ENCODE data around the gene IQGAP1.

Gene IQGAP1

DNA sequence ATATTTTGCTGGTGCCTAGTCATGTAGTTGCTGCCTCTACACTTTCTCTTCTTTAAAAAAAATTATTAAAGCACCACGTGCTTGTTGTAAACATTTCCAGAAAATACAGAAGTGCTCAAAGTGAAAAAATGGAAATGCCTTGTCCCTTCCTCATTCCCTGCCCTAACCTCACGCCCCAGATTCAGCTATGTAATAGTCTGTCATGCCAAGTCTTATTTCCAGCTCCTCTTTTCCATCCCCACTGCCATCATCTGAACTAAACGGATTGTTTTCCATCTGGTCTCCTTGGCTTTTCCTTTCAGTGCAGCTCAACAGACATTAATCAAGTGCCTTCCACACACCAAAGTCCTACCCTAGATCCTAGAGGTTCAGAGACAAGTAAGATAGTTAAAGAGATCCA is 20.5 kb upstream of the IQGAP1 start:
- Histone ChIP-seq H3K9me3 (ENCODE audit: low read length) (no peaks in the 10 kb centered on the region), H3F3A (ENCODE audit: insufficient read depth, low read length) (no peaks in the 10 kb centered on the region), H3K4me2 (ENCODE audit: low read length) (no peak overlapping the region), H3K27ac (ENCODE audit: low read depth, low read length, poor library complexity, severe bottlenecking) (no peak overlapping the region), H3K36me3 (ENCODE audit: insufficient read depth, low read length) (no peaks in the 10 kb centered on the region), H3K79me2 (ENCODE audit: insufficient read depth, low read length) (no peaks in the 10 kb centered on the region), H3K4me1 (ENCODE audit: insufficient read depth, low read length, severe bottlenecking) (peaks cover 12% of the 10 kb centered on the region), H3K27me3 (ENCODE audit: insufficient read depth, low read length) (no peaks in the 10 kb centered on the region), H3K4me3 (ENCODE audit: low read depth, low read length, poor library complexity, severe bottlenecking) (no peak overlapping the region), H4K20me1 (ENCODE audit: insufficient read depth, low read length) (no peaks in the 10 kb centered on the region), H2AFZ (ENCODE audit: low read length) (no peak overlapping the region), H3K9ac (ENCODE audit: low read length) (no peak overlapping the region), H3K9me2 (ENCODE audit: low read depth, low read length) (no peaks in the 10 kb centered on the region)
- TF ChIP-seq EZH2 (IDR thresholded peaks at IDR 0.05; ENCODE audit: borderline replicate concordance, low read length), result no peak
- TF ChIP-seq, protein P1, sequence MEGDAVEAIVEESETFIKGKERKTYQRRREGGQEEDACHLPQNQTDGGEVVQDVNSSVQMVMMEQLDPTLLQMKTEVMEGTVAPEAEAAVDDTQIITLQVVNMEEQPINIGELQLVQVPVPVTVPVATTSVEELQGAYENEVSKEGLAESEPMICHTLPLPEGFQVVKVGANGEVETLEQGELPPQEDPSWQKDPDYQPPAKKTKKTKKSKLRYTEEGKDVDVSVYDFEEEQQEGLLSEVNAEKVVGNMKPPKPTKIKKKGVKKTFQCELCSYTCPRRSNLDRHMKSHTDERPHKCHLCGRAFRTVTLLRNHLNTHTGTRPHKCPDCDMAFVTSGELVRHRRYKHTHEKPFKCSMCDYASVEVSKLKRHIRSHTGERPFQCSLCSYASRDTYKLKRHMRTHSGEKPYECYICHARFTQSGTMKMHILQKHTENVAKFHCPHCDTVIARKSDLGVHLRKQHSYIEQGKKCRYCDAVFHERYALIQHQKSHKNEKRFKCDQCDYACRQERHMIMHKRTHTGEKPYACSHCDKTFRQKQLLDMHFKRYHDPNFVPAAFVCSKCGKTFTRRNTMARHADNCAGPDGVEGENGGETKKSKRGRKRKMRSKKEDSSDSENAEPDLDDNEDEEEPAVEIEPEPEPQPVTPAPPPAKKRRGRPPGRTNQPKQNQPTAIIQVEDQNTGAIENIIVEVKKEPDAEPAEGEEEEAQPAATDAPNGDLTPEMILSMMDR (IDR thresholded peaks at IDR 0.05; ENCODE audit: low read length), result no peak

DNA sequence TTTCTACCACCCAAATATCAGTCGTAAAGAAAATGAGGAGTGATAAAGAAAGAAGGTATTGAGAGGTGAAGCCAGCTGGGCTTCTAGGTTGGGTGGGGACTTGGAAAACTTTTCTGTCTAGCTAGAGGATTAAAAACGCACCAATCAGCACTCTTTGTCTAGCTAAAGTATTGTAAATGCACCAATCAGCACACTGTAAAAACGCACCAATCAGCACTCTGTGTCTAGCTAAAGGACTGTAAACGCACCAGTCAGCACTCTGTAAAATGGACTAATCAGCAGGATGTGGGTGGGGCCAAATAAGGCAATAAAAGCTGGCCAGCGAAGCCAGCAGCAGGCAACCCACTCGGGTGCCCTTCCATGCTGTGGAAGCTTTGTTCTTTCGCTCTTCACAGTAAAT is 13.0 kb upstream of the IQGAP1 start:
- H4K20me1 ChIP-seq (ENCODE audit: insufficient read depth, low read length), result no peaks in the 10 kb centered on the region
- H3K4me2 ChIP-seq (ENCODE audit: low read length), result no peak overlapping the region
- no peaks in the 10 kb centered on the region for H3K9me2 ChIP-seq (ENCODE audit: low read depth, low read length)
- no peak overlapping the region for H2AFZ ChIP-seq (ENCODE audit: low read length)
- no peaks in the 10 kb centered on the region for H3K27me3 ChIP-seq (ENCODE audit: insufficient read depth, low read length)
- peaks cover 19% of the 10 kb centered on the region for H3K9me3 ChIP-seq (ENCODE audit: low read length)
- H3K4me1 ChIP-seq (ENCODE audit: insufficient read depth, low read length, severe bottlenecking), result peaks cover 13% of the 10 kb centered on the region
- H3F3A ChIP-seq (ENCODE audit: insufficient read depth, low read length), result no peaks in the 10 kb centered on the region
- no peaks in the 10 kb centered on the region for H3K79me2 ChIP-seq (ENCODE audit: insufficient read depth, low read length)
- no peak overlapping the region for H3K27ac ChIP-seq (ENCODE audit: low read depth, low read length, poor library complexity, severe bottlenecking)
- H3K9ac ChIP-seq (ENCODE audit: low read length), result no peak overlapping the region
- no peak for TF ChIP-seq EZH2 (IDR thresholded peaks at IDR 0.05; ENCODE audit: borderline replicate concordance, low read length)
- TF ChIP-seq, protein P1 (IDR thresholded peaks at IDR 0.05; ENCODE audit: low read length), result no peak
- no peaks in the 10 kb centered on the region for H3K36me3 ChIP-seq (ENCODE audit: insufficient read depth, low read length)
- H3K4me3 ChIP-seq (ENCODE audit: low read depth, low read length, poor library complexity, severe bottlenecking), result no peak overlapping the region

DNA sequence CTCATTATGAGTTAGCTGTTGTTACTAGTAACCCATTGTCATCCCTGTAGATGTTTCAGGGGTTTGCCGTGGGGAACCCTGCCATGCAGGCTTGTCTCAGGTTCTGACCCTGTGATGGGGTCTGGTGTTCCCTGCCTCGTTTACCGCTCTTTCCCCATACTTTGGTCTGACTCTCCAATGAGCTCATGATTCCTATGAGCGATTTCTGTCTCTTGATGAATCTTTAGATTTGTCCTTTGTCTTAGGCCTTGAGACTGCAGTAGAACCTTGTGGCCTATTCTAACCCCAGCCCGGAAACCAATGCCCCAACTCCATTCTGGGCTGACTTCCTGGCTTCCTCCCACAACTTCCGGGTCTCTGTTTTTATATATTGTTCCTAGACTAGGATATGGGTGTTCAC is 11.3 kb upstream of the IQGAP1 start:
- Histone ChIP-seq H3K79me2 (ENCODE audit: insufficient read depth, low read length) (no peaks in the 10 kb centered on the region), H3F3A (ENCODE audit: insufficient read depth, low read length) (no peaks in the 10 kb centered on the region), H2AFZ (ENCODE audit: low read length) (peak overlapping the region; percentile 80; the same call in 1 of the 2 replicates), H4K20me1 (ENCODE audit: insufficient read depth, low read length) (no peaks in the 10 kb centered on the region), H3K27ac (ENCODE audit: low read depth, low read length, poor library complexity, severe bottlenecking) (no peak overlapping the region), H3K4me1 (ENCODE audit: insufficient read depth, low read length, severe bottlenecking) (peaks cover 4% of the 10 kb centered on the region), H3K9me2 (ENCODE audit: low read depth, low read length) (no peaks in the 10 kb centered on the region), H3K4me3 (ENCODE audit: low read depth, low read length, poor library complexity, severe bottlenecking) (no peak overlapping the region), H3K36me3 (ENCODE audit: insufficient read depth, low read length) (no peaks in the 10 kb centered on the region), H3K4me2 (ENCODE audit: low read length) (no peak overlapping the region), H3K9ac (ENCODE audit: low read length) (no peak overlapping the region), H3K9me3 (ENCODE audit: low read length) (peaks cover 19% of the 10 kb centered on the region), H3K27me3 (ENCODE audit: insufficient read depth, low read length) (no peaks in the 10 kb centered on the region)
- TF ChIP-seq, protein P1 (IDR thresholded peaks at IDR 0.05; ENCODE audit: low read length), result no peak
- TF ChIP-seq EZH2 (IDR thresholded peaks at IDR 0.05; ENCODE audit: borderline replicate concordance, low read length), result no peak

Data from OCI-LY1 (cell line).